MM.1S (cell line): ENCODE data around the gene UQCC5.

Source experiments
- DNase-seq: peaks from one replicate; pipeline ENCODE4 v3.0.0-alpha.2; 2015
- H2AFZ ChIP-seq: fragments of 300-600 bp; sonication (generic); 2 replicates; pipeline ENCODE4 v1.6.0; 2016; ENCODE audit warnings: antibody characterized with exemption, low read length
- H3F3A ChIP-seq: fragments of 300-600 bp; sonication (generic); 2 replicates; pipeline ENCODE4 v1.6.1; 2016; ENCODE audit warnings: mild to moderate bottlenecking, antibody characterized with exemption, low read length, moderate library complexity, mixed read lengths; ENCODE audit not compliant: insufficient read depth
- H3K27ac ChIP-seq: fragments of 300-600 bp; sonication (generic); 2 replicates; pipeline ENCODE4 v1.5.1; 2016; ENCODE audit warnings: mild to moderate bottlenecking, low read length
- H3K27me3 ChIP-seq: fragments of 300-600 bp; sonication (generic); replicated peaks from 2 replicates; pipeline ENCODE4 v1.6.0; 2016; ENCODE audit warnings: low read length; ENCODE audit not compliant: insufficient read depth
- H3K36me3 ChIP-seq: fragments of 300-600 bp; sonication (generic); replicated peaks from 2 replicates; pipeline ENCODE4 v1.6.1; 2016; ENCODE audit warnings: mild to moderate bottlenecking, low read length, mixed read lengths; ENCODE audit not compliant: insufficient read depth
- H3K4me1 ChIP-seq: fragments of 300-600 bp; sonication (generic); 2 replicates; pipeline ENCODE4 v1.6.1; 2016; ENCODE audit warnings: low read length, mixed read lengths
- H3K4me2 ChIP-seq: fragments of 300-600 bp; sonication (generic); 2 replicates; pipeline ENCODE4 v1.6.0; 2016; ENCODE audit warnings: low read depth, low read length
- H3K4me3 ChIP-seq: fragments of 300-600 bp; sonication (generic); 2 replicates; pipeline ENCODE4 v1.5.1; 2016; ENCODE audit warnings: low read length, mixed read lengths
- H3K79me2 ChIP-seq: fragments of 300-600 bp; sonication (generic); 2 replicates; pipeline ENCODE4 v1.6.1; 2016; ENCODE audit warnings: mixed run types, low read length, mixed read lengths
- H3K9ac ChIP-seq: fragments of 300-600 bp; sonication (generic); 2 replicates; pipeline ENCODE4 v1.6.1; 2016; ENCODE audit warnings: low read length, mixed read lengths
- H3K9me2 ChIP-seq: fragments of 300-600 bp; sonication (generic); replicated peaks from 2 replicates; pipeline ENCODE4 v1.6.1; 2016; ENCODE audit warnings: mild to moderate bottlenecking, low read length, mixed read lengths; ENCODE audit not compliant: insufficient read depth
- H3K9me3 ChIP-seq: fragments of 300-600 bp; sonication (generic); replicated peaks from 2 replicates; pipeline ENCODE4 v1.6.1; 2016; ENCODE audit warnings: mild to moderate bottlenecking, low read length, mixed read lengths; ENCODE audit not compliant: insufficient read depth
- H4K20me1 ChIP-seq: fragments of 300-600 bp; sonication (generic); 2 replicates; pipeline ENCODE4 v1.6.1; 2016; ENCODE audit warnings: mild to moderate bottlenecking, low read length, moderate library complexity, mixed read lengths; ENCODE audit not compliant: insufficient read depth
- CTCF ChIP-seq: fragments of 300-600 bp; sonication (generic); IDR thresholded peaks from 2 replicates; pipeline ENCODE4 v1.5.1; 2016; ENCODE audit warnings: antibody characterized with exemption, low read length, mixed read lengths
- EZH2 ChIP-seq: fragments of 300-600 bp; sonication (generic); optimal IDR thresholded peaks from 2 replicates; pipeline ENCODE3; 2017; ENCODE audit warnings: low read depth, mild to moderate bottlenecking, antibody characterized with exemption, low read length, mixed read lengths
- EZH2phosphoT487 ChIP-seq: fragments of 300-600 bp; sonication (generic); IDR thresholded peaks from 2 replicates; pipeline ENCODE4 v1.6.1; 2018; ENCODE audit warnings: antibody characterized with exemption, low read length

UQCC5 gene

GRCh38 chr3:52502808-52503350, 33.5 kb upstream of the UQCC5 start:
- no peak overlapping the region for H2AFZ ChIP-seq
- no peaks in the 10 kb centered on the region for H4K20me1 ChIP-seq
- no peaks in the 10 kb centered on the region for H3F3A ChIP-seq
- H3K4me3 ChIP-seq = no peak overlapping the region
- H3K79me2 ChIP-seq = no peaks in the 10 kb centered on the region
- DNase-seq = no peak
- H3K27me3 ChIP-seq = peaks cover 44% of the 10 kb centered on the region
- no peak for TF ChIP-seq CTCF
- H3K9me3 ChIP-seq = no peaks in the 10 kb centered on the region
- H3K4me1 ChIP-seq = no peaks in the 10 kb centered on the region
- no peaks in the 10 kb centered on the region for H3K36me3 ChIP-seq
- no peaks in the 10 kb centered on the region for H3K9me2 ChIP-seq
- no peak overlapping the region for H3K9ac ChIP-seq
- no peak overlapping the region for H3K4me2 ChIP-seq
- H3K27ac ChIP-seq = no peak overlapping the region

- Histone ChIP-seq H4K20me1 (no peaks in the 10 kb centered on the region), H3K27me3 (peaks cover 44% of the 10 kb centered on the region), H2AFZ (no peak overlapping the region), H3K4me1 (no peaks in the 10 kb centered on the region), H3K4me3 (no peak overlapping the region), H3F3A (no peaks in the 10 kb centered on the region), H3K27ac (no peak overlapping the region), H3K4me2 (no peak overlapping the region), H3K36me3 (no peaks in the 10 kb centered on the region), H3K9me2 (no peaks in the 10 kb centered on the region), H3K9ac (no peak overlapping the region), H3K79me2 (no peaks in the 10 kb centered on the region), H3K9me3 (no peaks in the 10 kb centered on the region)
- no peak for DNase-seq
- TF ChIP-seq EZH2phosphoT487 (no peak), EZH2 (no peak), CTCF (no peak)
Measured at GRCh38 chr3:52503788-52504424, 32.5 kb upstream of the UQCC5 start.

GRCh38 chr3:52504977-52505376, 31.4 kb upstream of the UQCC5 start:
- TF ChIP-seq EZH2 (no peak), CTCF (no peak), EZH2phosphoT487 (no peak)
- no peak overlapping the region for H3K9ac ChIP-seq
- no peak overlapping the region for H3K4me2 ChIP-seq
- H3K27ac ChIP-seq = no peak overlapping the region
- H3K4me1 ChIP-seq = no peaks in the 10 kb centered on the region
- H3K27me3 ChIP-seq = peaks cover 44% of the 10 kb centered on the region
- no peak overlapping the region for H3K4me3 ChIP-seq
- no peaks in the 10 kb centered on the region for H3K9me2 ChIP-seq
- H3K36me3 ChIP-seq = no peaks in the 10 kb centered on the region
- DNase-seq = no peak
- no peak overlapping the region for H2AFZ ChIP-seq
- no peaks in the 10 kb centered on the region for H3K79me2 ChIP-seq
- H3K9me3 ChIP-seq = no peaks in the 10 kb centered on the region
- H4K20me1 ChIP-seq = no peaks in the 10 kb centered on the region
- H3F3A ChIP-seq = no peaks in the 10 kb centered on the region
